GM18868 (cell line): ENCODE data around the gene PRIMPOL.
A peak's percentile ranks its signal among the peaks of the same experiment; 100 is the strongest.
"Not testable (repeated sequence)": the region's sequence is repeated elsewhere in the genome, so short reads cannot be mapped to it uniquely, and the experiment has no call there.

Experiments used
- ATAC-seq: cut with Tn5 transposase; IDR thresholded peaks from one replicate; pipeline ENCODE4 v1.9.1; 2021; ENCODE audit warnings: mild to moderate bottlenecking, moderate library complexity; ENCODE audit not compliant: unreplicated experiment

The PRIMPOL gene

DNA sequence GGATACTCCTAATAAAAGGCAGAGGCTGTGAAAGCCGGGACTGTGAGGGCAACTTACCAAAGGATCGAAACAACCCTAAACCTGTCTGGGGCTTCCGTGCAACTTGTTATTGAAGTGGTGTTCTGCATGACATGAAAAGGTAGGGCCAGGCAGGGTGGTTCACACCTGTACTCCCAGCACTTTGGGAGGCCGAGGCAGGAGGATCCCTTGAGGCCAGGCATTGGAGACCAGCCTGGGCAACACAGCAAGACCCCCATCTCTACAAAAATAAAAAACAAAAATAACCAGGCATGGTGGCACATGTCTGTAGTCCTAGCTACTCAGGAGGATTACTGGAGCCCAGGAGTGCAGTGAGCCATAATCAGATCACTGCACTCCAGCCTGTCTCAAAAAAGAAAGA is 12.6 kb upstream of the PRIMPOL start:
- ATAC-seq = no peak

DNA sequence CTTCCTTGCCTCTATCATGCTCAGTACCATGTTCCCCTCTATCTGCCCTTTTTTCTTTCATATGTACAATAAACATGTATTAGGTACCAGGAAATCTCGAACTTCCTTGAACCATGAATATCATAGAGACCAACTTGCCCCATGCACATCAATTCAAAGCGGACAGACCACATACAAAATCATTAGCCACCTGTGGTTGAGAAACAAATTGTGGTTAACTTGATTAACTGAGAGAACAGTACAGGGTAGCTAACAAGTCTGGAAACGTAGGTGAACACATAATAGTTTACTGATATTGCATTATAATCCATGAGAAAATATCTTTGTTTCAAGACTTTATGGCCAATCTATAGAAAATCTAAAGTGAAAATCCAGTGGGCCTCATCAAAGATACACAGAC is 8.5 kb upstream of the PRIMPOL start:
- ATAC-seq = no peak

DNA sequence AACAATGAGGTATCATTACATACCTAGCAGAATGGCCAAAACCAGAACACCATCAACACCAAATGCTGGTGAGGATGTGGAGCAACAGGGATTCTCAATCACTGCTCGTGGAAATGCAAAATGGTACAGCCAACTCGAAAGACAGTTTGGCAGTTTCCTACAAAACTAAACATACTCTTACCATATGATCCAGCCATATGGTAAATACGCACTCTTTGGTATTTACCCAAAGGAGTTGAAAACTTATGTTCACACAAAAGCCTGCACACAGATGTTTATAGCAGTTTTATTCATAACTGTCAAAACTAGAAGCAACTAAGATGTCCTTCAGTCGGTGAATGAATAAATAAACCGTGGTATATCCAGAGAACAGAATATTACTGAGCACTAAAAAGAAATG is 8.1 kb upstream of the PRIMPOL start:
- no peak for ATAC-seq

DNA sequence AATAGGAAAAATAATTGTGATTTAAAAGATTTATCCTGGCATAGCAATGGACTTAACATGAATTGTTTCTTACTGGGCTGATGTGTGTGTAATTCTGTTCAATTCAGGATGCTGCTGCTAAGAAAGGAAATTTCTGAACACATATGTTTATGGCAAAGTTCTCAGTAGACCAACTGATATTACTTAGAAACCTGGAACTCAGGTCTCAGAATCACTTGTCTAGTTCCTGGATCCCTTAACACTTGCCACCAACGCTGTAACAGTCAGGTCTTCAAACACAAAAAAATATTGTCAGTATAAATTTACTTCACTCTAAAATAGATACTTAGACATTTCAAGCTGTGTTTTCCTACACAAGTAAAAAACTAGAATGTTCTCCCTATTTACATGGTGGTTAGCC is 5.8 kb upstream of the PRIMPOL start:
- no peak for ATAC-seq

DNA sequence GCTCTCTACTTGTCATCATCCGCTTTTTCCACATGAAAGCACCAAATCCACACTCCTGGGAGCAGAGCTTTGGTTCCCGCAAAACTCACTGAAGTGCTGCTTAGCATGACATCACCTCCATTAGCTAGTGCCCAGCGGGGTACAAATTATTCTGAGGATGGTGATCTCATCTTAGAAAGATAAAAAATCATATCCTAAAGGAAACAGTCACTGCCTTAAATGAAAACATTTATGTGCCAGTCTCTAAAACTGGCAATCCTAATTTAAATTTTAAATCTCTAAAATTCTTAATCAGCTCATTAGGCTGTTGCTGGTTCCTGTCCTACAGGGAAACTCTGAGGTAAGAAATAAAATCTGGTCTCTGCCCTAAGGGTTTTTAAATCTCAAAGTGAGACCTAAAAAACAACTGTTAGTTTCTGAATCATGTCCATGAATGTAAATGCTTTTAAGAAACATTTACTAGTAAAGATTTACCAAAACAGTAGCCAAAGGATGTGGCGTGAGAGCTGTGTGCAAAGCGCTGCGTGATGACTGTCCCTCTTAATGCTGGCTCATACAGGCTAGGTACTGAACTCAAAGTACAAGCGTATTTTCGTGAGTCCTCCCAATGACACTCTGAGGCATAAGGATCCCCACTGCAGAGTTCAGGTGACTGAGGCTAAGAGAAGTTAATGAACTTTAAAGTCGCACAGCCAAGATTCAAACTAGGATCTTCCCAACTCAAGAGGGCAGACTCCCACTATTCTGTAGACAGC is 4.8 kb upstream of the PRIMPOL start:
- no peak for ATAC-seq

DNA sequence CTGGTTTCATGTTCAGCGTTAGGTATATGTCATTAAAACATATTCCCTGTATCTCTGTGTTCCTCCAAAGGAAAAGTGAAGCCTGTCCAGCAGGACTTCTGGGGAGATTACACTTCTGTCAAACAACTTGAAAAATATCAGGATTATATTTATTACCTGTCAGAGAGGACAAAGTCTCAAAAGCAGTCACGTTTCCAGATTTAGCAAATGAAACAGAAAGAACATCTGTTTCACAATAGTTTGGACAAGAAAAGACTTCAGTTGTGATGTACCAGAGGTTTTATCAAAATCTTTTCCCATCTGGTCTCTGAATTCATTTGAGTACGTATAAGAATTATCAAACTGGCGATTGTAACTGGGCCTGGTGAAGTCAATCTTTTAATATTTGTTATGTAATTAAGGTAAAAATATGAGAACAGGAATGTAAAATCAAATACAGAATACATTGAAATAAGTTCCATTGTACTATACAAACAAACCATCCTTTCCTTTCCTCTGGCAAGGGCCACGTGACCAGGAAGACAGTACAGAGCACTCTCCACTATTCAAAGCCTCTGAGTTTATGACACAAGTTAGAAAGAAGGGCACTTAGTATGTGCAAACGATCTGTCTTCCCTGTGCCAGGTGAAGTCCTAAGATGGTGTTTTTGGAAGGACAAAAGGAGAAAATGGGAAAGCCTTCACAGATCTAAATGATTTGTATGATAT is 3.5 kb upstream of the PRIMPOL start:
- ATAC-seq = no peak

DNA sequence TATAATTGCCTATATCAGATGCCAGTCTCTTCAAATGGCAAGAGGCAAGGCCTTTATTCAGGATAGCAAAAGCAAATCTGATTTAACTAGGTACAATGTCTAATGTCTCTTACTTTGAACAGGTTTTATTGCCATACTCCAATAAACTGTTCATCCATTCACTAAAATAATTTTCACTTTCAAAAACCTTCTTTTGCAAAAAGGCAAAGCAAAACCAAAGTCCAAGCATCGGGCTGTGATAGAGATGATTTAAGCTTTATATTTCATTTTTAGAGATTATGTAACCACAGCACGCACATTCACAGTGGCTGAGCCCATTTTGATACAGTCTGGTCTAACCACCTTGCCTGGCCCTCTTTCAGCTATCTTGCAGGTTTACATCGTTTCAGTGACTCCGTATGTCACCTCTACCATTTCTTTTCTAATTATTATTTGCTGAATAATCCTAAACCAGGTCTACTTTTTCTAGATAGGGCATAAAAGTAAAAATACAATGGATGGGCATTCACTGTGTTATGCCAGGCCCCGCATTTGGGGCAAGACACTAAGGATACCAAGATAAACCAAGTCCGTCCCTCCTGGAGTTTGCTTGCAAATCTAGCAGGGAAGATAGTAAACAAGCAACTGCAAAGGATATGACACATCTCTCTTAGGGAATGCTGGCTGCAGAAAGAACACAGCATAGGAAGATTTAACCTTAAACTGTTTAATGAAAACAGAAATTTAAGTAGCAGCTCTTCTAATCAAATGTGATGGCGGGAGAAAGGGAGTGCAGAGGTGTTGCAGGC is 2.1 kb upstream of the PRIMPOL start:
- ATAC-seq = no peak

DNA sequence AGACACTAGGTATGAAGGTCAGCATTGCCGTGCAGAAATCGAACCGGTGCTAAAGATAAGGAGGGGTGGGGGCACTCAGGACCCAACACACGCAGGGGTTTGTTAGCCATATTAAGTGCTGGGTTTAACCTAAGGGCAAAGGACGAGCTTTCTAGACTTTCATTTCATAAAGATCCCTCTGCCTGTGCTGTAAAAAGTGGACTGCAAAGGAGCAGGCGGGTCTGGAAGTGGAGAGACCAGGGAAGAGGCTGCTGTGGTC is 1.6 kb upstream of the PRIMPOL start:
- no peak for ATAC-seq

DNA sequence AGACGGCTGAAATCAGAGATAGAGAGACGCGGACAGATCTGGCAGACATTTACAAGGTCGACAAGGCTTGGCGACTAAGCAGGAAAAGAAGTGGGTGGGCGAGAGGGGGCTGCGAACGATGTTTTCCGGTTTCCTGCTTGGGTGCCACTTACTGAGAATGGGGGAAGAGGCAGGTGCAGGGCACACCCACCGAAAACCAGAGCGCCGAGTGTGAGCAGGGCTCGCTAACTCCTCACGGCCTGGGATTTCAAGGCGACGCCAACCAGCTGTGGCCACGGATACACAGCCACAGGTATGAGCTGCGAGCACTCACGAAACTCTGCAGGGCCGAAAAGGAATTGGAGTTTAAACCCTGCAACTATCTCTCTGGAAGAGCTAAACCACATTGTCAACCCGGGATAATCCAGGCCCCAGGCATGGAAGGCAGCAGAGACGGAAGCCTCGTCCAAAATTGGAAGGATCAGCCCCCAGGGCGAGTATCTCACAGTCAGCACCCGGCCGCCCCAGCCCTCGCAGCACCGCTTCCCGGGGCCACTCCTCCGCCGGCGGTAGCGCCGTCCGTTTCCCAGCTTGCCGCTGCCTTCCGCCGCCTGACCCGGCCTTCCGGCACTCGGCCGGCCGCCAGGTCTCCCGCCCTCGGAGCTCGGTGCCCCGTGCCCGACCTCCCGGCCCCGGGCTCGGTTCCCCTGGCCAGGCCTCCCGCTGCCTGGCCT is 1.1 kb upstream of the PRIMPOL start:
- ATAC-seq = peak; percentile 31

DNA sequence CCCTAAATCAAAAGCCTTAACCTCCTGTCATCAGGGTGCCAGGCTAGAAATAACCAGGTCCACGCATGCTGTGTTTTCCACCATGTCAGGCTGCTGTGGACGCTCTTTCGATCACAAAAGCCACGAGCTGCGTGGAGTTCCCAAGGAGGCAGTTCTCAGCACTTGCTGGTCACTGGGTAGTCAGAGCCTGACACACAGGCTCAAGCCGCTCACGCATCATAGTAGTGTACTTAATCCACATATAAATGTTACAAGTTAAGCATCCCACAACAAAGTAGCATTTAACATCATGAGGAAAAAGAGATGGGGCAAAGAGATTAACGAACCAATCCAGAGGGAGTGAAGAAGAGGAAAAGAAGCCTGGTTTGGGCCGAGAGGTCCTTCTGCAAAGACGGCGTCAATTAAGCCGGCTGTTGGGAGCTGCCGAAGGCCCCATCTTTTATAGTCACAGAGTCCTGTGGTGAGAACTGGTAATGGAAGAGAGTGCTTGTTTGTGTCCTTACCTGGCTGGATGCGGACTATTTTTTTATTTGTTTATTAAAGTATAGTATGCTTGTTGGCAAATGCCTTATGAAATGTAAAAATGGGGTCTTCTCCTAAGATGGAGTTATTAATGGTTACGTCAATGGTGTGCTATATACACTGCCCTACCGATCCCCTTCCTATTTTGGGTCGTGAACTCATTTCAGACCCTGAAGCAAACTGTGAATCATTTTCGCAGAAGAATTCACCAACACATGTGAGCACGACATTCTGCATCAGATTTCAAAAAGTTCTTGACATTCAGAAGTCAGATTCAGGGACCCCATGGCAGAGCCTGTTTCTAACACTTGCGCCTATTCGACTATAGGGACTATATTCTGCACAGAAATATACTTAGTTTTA is 675 bp downstream of the PRIMPOL start:
- ATAC-seq = peak; percentile 4

DNA sequence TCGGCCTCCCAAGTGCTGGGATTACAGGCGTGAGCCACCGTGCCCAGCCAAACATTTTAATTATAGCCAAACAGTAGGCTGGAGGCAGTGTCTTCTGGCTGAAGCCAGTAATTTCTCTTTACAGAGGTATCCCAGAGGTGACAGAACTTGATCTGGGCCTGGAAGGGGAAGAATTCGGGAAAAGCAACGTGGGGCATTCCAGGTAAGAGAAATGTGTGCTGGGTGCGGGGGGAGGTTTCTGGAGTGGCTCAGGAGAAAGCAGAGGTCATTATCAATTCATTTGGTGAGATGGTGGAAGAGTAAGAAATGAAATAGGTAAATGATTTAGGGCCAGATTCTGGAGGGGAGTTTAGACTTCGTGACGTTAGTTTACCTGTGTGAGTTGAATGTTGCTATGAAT is 2.4 kb downstream of the PRIMPOL start:
- ATAC-seq = no peak

DNA sequence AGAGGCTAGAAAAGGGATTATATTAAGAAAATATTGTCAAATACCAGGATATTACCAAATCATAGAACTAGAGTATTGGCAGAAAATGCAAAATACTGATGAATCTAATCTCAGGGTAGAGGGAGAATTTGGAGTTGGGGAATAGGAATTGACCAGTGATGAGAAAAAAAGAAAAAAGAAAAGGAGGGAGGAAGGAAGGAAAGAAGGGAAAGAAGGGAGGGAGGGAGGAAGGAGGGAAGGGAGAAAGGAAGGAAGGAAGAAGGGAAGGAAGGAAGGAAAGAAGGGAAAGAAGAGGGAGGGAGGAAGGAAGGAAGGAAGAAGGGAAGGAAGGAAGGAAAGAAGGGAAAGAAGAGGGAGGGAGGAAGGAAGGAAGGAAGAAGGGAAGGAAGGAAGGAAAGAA is 3.1 kb downstream of the PRIMPOL start:
- not testable (repeated sequence) for ATAC-seq

DNA sequence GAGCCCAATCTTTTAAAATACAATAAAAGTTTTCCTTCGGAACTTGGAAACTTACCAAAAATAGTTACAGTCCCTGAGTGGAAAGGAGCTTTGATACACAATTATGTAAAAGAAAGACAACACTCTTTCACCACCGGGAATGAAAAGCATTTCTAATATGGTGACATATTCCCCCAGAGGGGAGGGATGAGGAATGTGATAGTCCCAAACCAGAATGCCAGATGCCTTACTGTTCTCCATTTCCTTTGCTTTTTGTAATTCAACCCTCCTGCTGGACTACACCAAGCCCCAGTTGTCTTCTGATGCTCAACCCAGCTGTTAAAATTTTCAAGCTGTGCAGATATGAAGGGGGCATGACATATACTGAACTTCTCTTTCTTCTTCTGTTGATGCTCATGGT is 4.1 kb downstream of the PRIMPOL start:
- ATAC-seq = no peak

DNA sequence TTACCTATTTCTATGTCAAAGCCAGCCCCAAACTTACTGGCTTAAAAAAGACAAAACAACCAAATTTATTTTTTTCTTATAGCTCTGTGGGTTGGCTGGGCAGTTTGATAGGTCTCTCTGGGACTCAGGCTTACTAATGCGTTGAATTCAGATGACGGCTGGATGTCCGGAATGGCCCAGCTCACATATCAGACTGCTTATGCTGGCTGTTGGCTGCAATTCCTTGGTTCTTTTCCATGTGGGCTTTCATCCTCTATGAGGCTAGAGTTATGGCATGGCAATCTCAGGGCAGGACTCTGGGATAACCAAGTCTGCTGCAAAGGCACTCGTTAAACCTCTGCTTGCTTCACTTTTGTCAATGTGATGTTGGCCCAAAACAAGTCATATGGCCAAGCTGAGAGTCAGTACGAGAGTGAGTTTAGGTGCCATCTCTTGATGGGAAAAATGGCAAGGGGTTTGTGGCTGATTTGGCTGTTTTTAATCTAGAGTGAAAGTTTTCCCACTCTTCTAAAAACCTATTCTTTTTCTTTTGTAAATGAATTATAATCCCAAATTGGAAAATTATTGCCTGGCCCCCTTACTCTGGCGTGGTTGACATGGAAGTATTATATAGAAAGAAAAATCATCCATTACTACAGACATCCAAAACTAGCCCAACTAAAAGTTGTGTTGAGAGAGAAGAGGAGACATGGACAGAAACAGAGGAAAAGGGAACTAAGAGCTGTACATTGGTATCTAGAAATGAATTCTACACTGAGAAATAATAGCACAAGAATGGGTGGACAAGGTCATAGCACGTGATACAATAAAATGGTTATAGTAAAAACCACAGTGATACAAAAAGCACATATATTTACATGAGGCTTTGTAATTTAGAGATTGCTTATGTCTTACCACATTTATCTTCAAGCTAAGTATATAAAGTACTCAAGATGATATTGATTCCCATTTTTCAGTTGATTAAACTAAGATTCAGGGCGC is 6.6 kb downstream of the PRIMPOL start:
- no peak for ATAC-seq

DNA sequence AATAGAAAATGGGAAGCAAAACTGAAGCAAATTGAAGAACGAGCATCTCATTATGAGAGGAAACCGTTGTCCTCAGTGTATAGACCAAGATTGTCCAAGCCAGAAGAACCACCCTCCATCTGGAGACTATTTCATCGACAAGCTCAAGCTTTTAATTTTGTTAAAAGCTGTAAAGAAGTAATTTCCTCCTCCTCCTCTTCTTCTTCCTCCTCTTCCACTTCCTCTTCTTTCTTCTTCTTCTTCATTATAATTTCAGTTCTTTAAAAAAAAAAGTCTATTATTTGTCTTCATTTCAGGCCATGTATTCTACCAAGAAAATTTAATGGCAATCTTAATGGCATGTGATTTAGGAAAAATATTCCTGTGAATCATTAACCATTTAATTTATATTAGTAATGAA is 7.6 kb downstream of the PRIMPOL start:
- ATAC-seq = no peak

DNA sequence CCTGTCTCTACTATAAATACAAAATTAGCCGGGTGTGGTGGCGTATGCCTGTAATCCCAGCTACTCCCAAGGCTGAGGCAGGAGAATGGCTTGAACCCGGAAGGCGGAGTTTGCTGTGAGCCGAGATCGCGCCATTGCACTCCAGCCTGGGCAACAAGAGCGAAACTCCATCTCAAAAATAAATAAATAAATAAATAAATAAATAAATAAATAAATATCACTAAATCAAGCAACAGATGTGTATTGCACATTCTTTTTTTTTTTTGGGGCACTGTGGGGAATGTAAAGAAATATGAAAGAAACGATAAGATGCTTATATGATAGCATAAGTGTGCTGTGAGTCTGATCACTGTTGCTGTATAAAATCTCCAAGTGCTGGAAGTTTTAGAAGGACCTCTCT is 8.3 kb downstream of the PRIMPOL start:
- not testable (repeated sequence) for ATAC-seq

DNA sequence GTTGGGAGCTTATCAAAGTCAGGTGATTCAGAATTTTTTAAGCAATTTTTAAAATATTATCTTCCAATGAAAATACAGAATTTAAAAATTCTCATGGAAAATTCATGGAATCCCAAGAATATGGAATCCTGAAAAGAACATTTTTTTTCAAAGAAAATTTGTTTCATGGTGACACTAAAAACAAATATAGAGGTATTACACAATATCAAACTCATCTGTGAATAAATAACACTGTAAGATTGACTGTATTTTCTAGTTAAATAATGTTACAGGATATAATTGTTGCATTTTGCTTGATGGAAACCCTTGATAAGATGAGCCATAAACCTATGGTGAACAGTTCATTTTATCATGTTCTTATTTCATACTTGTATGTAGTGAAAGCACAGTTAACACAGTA is 11.4 kb downstream of the PRIMPOL start:
- no peak for ATAC-seq

DNA sequence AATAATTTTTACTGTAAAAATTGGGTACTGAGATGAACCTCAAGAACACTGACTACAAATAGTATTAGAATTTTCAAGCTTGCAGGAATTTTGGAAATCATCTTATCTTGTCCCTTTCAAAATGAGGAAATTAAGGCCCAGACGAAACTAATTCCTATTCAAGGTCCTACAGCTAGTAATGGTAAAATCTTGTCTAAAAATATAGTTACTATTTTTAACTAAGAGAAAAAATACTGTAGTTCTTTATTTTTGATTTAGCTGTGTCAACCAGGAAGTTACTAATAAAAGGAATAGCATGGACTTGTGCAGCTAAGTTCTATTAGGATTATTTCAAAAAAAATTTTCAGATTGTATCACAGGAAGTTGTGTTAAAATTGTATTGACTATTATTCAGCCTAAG is 12.7 kb downstream of the PRIMPOL start:
- no peak for ATAC-seq

DNA sequence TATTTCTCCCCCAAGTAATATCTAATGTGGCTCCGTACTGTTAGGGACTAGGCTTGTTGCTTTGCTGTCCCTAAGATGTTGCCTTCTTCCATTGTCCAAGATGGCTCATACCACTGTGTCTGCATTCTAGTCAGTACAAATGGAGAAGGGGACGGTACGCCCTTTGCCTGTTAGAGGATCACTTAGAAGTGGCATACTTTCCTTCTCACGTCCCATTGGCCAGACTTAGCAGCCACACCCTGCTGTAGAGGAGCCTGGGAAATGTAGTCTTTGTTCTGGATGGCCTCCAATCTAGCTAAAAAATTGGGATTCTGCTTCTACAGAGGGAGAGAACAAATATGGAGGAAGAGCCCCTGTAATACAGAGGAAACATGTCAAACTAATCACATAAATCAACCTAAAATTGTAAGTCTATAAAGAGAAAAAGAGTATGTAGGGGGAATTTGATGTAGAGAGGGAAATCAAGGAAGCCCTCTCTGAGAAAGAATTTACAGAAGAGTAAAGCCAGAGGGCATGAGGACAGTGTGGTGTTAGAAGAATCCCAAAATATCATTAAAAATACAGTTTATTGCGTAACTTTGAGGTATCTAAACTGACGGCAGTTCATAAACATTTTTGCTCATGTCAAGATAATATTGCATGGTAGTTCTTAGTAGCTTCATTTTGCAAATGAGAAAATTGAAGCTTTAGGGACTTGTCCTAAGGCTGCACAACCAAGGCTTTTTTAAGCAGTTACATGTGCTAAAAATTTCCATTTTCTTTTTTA is 15.1 kb downstream of the PRIMPOL start:
- no peak for ATAC-seq
